Fibroblast of skin of back (primary cell): ENCODE results near the gene DDX25.
"Not testable (repeated sequence)": the region's sequence is repeated elsewhere in the genome, so short reads cannot be mapped to it uniquely, and the experiment has no call there.

Experiments
- DNase-seq: peaks from one replicate; pipeline ENCODE4 v3.0.0-alpha.2; 2013

Gene DDX25

DNA sequence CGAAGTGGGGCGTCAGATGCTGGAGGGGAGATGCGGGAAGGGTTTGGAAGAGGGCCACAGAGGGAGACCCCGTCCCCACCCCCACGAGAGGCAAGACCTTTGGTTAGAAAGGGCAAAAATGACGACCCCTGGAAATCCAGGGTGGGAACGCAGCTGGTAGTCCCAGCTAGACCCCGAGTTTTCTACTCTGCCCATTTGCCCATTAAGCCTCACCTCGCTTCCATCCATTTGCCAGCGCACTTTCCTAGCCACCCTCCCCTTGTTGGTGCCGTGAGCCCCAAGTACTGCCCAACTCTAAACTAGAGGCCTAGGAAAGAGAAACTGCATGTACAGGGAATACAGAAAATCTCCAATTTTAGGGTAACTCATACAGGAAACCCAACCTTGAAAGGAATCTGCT is 370 bp downstream of the DDX25 start:
- DNase-seq: no peak

DNA sequence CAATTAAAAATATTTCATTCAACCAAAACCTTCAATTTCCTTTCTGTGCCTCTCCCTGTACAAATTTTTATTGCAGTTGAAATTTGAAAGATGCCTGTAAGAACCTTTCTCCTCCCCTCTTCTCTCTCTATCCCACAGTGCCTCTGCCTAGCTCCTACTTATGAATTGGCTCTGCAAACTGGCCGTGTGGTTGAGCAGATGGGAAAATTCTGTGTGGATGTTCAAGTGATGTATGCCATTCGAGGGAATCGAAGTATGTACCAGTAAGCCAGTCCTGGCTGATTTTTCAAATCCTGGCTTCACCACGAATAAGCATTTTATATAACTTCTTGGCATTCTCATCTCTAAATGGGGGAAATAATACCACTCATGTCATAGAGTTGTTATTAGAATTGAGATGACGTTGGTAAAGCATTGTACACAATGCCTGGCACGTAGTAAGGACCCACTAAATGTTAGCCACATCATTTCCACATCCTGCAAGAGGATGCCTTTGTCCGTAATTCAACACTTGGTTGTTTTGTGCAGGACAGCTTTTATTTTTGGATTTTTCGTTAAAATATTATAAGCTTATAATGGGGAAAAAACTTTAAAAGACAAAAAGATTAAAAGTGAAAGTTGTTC is 6.0 kb downstream of the DDX25 start:
- no peak for DNase-seq

DNA sequence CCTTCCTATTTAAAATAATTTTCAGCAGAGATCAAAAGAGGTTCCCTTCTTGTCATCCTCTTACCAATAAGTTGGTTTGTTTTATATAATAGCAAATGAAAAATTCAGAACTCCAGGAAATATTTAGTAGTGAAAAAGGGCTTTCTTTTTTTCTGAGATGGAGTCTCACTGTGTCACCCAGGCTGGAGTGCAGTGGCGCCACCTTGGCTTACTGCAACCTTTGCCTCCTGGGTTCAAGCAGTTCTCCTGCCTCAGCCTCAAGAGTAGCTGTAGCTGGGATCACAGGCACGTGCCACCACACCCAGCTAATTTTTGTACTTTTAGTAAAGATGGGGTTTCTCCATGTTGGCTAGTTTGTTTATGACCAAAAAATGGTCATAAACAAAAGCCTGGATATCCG is 10.3 kb downstream of the DDX25 start:
- DNase-seq: not testable (repeated sequence)

DNA sequence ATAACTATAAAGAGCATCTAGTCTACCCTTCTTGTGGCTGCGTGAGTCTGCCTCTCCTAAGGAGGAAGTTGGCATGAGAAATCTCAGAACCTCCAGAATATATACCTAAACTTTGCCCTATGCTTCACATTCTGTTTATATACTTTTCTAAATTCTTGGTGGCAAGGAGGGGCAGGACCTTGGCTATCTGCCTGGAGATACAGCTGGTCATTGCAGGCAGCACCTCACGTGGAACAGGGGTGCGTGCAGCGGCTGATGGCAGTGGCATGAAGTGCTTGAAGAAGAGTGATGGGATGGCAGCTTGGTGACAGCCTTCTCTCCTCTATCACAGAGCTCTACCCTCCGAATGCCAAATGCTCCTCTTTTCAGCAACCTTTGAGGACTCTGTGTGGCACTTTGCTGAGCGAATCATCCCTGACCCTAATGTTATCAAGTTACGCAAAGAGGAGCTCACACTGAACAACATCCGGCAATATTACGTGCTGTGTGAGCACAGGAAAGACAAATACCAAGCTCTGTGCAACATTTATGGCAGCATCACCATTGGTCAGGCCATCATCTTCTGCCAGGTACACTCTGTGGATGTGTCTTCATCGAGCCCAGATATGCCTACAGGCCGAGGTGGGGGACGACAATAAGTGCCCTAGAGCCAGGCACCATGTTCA is 12.5 kb downstream of the DDX25 start:
- DNase-seq: no peak

DNA sequence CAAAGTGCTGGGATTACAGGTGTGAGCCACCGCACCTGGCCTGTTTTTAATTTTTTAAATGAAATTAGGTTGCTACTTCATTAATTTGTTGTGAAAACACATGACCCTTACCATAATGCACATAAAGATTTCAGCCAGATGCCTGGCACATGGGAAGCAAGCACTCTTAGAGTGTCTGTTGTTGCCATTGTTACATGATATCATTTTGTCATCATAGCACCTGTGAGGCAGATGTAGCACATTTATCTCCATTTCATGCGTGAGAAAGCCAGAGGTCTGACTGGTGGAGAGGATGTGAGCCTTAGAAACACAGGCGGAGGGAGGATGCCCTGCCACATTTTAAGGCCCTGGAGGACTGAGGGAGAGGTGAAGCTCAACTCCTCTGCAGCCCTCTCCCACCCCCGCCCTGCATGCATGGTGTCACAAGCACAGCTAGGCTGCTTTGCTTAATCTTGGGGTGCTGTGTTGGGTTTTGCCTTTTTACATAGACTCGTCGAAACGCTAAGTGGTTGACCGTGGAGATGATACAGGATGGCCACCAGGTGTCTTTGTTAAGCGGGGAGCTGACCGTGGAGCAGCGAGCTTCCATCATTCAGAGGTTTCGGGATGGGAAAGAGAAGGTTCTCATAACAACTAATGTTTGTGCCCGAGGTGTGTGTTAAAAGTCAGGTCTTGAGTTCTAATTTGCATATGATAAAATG is 14.0 kb downstream of the DDX25 start:
- DNase-seq: no peak

DNA sequence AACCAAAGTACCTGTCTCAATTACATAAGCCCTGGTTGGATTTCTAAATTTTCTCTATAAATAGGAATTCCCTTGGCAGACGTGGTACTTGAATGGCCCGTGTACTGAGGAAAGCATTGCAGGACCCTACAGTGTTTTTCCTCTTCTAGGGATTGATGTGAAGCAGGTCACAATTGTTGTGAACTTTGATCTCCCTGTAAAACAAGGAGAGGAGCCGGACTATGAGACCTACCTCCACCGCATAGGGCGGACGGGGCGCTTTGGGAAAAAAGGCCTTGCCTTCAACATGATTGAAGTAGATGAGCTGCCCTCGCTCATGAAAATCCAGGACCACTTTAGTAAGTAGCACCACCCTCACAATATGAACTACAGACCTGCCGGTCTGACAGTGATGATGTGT is 16.7 kb downstream of the DDX25 start:
- DNase-seq: no peak

DNA sequence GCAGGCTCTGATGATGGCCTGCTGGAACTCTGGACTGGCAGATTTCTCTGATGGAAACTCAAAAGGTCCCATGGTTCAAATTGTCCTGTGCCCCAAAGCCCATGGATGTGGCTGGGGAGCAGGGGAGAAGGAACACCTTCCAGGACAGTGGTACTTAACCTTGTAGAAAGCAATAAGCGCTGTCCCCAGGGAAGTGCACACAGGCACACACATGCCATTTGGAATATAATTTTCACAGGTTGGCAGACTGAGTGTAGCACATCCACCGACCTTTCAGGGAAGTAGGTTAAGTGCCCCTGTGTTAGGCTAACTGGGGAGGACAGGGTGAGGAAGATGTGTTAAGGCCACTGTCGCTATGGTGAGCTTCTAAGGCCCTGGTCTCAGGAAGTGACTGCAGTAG is 17.8 kb downstream of the DDX25 start:
- DNase-seq: no peak

DNA sequence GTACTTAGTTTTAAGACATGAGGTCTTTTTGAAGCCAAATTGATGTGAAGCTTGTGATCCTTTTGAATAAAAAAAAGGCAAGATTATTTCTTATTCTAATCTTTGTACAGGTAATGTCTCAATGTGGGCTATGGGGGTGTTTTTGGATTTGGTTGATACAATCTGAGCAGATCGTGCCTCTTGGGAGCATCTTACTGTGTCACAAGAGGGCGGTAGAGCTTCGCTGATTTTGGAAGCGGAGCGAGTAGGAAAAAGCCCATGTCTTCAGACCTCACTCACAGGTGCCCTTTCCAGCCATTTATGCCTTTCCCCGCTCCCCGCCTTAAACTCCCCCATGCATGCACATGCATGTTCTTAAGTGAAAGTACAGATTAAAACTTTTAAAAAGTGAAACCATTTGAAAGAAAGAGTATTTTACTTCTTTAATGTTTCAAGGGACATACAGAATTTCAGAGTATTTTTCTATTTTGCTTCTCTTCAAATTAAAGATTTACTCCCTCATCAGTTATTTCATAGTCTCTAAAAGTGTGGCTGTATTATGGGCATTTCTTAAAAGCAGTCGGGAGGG is 18.8 kb downstream of the DDX25 start:
- DNase-seq: peak; percentile 59

DNA sequence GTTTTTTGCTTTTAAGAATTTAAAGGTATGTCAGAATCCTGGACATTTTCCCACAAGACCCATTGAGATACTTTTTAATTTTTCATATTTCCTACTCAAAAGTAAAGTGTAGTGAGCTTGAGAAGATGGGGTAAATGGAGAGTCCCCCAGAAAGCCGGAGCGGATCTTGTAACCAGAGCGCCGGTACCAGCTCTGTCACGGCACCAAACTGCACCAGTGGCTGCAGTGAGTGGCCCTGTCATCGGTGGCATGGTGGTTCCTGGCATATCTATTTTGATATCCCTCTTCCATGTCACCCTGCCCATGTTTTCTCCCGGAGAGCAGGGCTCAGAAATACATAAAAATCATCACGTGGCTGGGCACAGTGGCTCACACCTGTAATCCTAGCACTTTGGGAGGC is 19.3 kb downstream of the DDX25 start:
- no peak for DNase-seq

DNA sequence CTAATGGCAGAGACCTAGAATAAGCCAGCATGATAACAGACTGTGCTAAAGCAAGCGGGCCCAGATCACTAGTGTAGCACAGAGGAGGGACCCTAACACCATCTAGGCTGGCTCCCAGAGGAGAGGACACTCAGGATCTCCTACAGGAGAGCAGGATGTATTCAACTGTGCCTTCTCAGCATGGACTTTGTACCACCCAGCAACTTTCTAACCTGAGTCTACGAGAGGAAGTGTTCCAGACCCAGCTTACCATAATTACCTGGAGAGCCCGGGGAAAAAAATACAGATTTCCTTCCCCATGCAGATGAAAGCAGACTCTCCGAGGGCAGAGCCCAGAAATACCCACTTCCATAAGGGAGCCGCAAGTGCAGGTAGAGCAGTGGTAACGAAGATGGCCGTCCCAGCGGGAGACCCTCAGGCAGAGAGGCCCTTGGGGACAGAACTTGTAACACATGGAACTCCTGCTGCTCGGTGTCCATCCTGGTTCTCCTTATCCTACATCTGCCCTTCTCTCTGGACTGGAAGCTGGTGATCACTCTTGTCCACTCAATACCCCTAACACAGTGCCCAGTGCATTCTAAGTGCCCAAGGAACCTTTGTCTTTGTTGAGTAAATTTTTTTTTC is 20.2 kb downstream of the DDX25 start:
- no peak for DNase-seq

DNA sequence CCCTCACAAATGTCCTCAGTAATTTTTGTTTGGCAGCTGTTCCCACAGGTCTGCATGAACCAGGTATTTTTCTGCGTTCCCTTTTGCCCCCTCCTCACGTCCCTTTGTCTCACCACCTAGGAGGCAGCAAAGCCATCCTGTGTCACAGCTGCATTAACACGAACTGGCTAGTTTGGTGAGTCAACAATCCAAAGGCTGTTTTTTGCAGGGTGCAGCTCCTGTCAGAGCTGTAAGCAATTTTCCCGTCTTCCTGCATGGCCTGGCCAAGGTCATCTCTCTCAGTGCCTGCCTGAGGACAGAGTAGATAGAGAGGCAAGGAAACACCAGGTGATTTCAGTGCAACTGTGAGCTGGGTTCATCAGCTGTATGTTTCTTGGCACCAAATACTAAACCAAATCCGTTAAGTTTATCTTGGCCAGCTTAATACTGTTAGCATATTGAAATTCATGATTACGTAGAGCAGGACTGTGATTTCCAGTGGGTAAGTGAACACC is 21.0 kb downstream of the DDX25 start:
- DNase-seq: no peak

DNA sequence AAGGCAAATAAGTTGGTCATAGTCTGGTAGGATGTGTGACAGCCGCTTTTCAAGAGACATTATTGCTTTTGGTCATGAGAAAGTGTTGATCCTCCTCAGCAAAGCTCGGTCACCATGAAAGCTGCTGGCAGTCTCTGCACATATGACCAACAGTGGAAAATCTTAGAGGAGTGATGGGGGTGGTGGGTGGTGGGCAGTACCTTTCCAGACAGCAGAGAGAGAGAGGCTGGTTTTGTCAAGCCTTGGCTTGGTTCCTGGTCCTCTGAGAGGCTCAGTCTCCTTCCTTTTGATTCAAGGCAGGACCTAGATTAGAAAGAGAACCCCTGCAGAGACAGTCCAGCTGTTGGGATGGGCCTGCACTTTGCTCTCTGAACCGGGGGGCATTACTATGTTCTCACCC is 21.5 kb downstream of the DDX25 start:
- DNase-seq: no peak

DNA sequence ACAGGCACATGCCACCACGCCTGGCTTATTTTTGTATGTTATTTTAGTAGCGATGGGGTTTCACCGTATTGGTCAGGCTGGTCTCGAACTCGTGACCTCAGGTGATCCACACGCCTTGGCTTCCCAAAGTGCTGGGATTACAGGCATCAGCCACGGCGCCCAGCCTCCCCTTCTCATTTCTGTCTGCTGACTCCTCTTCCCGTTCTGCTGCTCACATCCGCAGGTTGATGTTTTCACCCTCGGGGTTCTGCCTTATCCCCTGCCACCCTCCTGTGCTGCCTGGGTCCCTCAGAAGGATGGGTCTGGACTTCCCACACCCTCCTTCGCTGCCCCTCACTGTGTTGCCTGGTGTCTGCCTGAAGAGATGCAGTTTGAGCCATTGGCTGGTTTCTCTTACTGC is 22.4 kb downstream of the DDX25 start:
- DNase-seq: no peak

DNA sequence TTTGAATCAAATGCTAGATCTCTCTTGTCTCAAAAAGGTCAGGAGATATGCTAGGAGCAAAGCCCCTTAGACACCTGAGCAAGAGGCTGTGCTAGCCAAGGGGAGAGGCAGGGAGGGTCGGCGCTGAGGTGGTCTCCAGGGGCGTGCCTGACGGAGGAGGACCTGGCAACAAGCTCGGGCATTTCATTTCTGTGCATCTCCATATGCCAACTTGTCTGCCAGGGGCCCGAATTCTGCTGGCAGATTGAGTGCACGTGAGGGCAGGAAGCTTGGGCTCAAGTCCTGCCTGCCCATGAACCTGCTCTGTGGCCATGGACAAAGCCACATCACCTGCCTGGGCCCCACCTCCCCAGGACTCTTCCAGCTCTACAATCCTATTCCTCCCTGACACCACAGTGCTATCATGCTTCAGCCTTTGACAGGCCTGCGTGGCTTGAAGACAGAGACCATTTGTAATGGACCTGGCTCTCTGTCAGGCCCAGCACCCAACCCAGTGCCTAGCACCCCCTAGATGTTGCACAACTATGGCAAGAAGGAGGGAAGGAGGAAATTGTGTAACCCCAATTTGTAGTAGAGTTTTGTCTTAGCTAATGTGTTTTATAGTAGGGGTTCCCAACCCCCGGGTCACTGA is 25.3 kb downstream of the DDX25 start:
- DNase-seq: no peak

DNA sequence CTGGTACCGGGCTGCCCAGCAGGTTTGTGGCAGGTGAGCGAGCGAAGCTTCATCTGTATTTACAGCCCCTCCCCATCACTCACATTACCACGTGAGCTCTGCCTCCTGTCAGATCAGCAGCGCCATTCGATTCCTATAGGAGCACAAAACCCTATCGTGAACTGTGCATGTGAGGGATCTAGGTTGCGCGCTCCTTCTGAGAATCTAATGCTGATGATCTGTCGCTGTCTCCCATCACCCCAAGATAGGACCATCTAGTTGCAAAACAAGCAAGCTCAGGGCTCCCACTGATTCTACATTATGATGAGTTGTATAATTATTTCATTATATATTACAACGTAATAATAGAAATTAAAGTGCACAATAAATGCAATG is 25.8 kb downstream of the DDX25 start:
- no peak for DNase-seq

DNA sequence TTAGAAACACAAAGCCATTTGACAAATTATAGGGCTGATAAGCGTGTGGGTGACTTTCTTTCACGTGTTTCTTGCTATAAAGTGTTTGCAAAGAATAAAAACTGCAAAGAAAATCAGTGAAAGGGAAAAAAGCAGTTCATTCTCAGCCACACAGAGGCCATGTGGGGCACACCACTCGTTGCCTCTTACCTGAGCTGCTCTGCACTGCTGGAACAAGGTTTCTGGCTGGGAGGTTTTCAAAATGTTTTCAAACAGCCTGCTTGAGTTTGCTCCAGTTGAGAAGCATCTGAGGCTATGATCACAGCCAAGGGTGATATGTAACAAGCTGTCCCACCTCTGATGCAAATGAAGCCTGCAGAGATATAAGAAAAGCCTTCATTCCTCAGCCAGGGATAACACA is 26.8 kb downstream of the DDX25 start:
- no peak for DNase-seq

DNA sequence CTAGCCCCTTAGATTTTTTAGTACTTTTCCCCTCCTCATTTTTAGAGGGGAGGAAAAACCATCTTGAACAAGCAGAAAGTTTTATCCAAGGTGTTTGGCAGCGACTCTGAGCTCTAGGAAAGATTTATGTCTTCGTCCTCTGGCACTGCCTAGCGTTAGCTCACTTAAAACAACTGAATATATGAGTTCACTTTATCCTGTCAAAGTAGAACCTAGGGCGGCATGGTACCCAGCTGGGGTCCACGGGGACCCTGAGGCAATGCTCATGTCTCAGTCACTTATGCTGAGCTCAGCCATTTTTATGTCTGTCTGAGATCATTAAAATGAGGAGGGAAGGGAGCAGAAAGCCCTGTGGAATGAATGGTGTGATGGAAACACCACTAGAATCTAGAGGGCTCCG is 27.4 kb downstream of the DDX25 start:
- DNase-seq: no peak

DNA sequence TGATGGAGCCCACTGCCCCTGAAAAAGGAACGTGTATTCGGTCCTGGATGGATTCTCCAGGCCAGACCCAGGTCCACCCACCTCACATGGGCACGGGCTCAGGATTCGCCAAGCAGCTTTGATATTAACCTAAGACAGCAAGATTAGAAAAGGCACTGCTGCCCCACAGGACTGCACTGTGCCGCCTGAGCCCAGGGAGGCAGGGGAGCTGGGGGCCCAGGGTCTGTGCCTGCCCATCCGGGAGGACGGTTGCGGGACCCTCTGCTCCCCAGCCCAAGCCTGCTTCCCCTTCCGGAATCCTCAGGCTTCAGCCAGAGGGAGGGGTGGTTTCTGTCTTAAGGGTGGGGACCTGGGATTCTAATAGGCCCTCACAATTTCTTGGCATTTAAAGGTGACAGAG is 28.0 kb downstream of the DDX25 start:
- no peak for DNase-seq

DNA sequence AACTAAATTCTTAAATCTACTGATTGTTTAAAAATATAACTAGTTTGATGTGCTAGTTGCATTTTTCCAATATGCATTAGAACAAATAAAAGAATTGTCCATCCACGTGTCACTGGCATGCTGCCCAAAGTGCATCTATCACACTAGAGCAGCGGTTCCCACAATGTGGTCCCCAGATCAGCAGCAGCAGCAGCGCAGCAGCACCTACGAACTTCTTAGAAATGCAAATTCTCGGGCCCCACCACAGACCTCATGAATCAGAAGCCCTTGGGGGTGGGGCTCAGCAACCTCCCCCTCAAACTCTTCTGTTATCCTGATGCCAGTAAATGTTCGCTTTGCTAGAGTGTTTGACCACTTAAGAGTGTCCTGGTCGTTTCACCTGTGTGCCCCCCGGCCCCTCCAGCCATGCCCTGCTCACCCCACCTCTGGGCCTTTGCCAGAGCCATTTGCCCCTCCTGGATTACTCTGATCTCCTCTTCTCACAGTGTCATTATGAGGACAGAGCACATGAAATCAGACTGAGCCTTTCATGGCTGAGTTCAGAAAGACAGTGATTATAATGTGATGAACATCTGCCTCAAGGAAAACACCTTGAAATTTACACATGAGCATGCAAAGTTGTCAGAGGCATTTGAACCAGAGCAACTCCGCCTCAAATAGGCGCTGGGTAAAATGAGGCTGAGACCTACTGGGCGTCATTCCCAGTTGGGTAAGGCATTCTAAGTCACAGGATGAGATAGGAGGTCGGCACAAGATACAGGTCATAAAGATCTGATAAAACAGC is 28.9 kb downstream of the DDX25 start:
- DNase-seq: no peak

DNA sequence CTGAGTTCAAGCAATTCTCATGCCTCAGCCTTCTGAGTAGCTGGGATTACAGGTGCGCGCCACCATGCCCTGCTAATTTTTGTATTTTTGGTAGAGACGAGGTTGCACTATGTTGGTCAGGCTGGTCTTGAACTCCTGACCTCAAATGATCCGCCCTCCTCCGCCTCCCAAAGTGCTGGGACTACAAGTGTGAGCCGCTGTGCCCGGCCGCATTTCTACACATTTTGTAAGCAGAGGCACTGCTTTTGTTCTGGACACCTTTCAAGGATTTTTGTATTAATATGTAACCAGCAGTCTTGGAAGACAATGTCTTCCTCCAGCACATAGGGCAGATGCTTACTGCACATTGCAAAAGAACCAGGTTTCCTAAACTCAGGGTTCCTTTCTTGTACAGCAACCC is 30.2 kb downstream of the DDX25 start:
- no peak for DNase-seq

DNA sequence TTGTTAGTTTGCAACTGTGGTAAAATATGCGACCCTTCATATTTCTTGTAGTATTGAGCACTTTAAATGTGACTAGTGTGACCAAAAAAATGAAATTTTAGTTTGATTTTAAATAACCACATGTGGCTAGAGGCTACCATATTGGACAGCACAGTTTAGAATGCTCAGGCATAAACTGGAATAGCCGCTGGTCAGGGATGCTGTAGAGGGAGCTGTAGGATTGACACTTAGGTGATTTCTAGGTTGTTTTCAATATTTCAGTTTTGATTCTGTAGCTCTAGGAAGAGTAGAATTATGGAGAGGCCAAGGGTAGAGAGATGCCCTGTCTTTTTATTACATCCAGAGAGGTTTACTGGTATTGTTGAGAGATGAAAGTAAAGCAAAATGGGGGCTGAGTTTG is 30.7 kb downstream of the DDX25 start:
- no peak for DNase-seq

DNA sequence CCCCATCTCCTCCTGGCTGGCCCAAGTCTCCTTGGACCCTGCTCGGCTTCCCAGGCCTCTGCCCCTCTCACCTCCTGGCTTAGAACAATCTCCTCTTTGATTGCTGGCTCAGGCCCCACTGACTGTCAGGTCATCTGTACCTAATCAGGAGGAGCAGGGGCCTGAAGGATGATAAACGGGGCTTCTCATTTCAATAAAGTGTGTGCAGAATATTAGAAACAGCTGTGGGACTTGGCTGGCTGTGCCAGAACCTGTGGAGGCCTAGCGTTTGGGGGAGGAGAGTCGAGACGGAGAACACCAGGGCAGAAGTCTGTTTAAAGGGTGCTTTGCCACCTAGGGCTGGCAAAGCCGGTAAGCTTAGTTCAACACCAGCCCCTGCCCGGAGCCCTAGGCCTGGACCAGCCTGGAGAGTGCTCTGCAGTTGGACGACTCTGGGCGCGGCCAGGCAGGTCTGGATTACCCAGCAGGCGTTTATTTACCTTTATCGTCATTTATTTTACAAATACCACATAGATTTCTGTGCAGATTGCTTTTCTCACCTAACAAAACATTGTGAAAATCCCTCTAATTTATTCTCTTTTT is 31.4 kb downstream of the DDX25 start:
- no peak for DNase-seq
